ENCODE results near the gene SNX24. TPM values are rescaled to one million over a fixed set of nuclear protein-coding genes. Genes with fewer than 3 reads are reported as not detected.

Gene SNX24
- total and polyA plus RNA-seq, 2 experiments from 2014 or later, result 18.0 to 27.5 TPM

DNA sequence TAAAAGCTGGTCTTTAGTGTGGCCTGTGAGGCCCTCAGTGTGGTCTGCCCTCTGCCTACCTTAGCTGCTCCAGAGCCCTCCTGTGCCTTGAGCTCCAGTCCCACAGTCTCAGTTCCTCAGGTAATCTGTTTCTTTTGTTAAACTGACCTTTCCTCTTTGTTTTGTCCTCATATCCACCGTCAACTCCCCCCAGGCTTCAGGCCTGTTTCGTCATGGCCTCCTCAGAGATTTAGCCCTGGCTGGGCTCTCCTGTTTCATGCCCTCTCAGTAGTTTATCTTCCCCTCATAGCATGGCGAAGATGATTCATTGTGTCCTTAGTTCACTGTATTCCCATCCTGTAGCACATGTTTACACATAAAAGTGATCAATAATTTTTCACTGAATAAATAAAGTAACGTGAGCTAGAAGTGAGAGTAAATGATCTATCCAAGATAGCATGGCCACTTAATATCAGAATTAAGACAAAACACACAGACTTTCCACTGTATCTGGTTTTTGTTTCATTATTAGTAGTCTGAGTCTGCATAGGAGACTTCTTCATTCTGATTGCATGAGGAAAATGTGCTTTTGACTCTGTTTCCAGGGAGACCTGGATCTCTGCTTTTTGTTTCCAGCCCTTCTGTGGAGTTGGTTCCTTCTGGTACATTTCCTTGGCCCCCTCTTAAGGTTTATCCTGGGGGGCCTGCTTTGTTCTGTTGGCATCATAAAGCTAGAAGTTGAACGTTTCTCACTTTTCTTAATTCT lies 70.5 kb downstream of the SNX24 start (continued):
- TF ChIP-seq, protein P1, sequence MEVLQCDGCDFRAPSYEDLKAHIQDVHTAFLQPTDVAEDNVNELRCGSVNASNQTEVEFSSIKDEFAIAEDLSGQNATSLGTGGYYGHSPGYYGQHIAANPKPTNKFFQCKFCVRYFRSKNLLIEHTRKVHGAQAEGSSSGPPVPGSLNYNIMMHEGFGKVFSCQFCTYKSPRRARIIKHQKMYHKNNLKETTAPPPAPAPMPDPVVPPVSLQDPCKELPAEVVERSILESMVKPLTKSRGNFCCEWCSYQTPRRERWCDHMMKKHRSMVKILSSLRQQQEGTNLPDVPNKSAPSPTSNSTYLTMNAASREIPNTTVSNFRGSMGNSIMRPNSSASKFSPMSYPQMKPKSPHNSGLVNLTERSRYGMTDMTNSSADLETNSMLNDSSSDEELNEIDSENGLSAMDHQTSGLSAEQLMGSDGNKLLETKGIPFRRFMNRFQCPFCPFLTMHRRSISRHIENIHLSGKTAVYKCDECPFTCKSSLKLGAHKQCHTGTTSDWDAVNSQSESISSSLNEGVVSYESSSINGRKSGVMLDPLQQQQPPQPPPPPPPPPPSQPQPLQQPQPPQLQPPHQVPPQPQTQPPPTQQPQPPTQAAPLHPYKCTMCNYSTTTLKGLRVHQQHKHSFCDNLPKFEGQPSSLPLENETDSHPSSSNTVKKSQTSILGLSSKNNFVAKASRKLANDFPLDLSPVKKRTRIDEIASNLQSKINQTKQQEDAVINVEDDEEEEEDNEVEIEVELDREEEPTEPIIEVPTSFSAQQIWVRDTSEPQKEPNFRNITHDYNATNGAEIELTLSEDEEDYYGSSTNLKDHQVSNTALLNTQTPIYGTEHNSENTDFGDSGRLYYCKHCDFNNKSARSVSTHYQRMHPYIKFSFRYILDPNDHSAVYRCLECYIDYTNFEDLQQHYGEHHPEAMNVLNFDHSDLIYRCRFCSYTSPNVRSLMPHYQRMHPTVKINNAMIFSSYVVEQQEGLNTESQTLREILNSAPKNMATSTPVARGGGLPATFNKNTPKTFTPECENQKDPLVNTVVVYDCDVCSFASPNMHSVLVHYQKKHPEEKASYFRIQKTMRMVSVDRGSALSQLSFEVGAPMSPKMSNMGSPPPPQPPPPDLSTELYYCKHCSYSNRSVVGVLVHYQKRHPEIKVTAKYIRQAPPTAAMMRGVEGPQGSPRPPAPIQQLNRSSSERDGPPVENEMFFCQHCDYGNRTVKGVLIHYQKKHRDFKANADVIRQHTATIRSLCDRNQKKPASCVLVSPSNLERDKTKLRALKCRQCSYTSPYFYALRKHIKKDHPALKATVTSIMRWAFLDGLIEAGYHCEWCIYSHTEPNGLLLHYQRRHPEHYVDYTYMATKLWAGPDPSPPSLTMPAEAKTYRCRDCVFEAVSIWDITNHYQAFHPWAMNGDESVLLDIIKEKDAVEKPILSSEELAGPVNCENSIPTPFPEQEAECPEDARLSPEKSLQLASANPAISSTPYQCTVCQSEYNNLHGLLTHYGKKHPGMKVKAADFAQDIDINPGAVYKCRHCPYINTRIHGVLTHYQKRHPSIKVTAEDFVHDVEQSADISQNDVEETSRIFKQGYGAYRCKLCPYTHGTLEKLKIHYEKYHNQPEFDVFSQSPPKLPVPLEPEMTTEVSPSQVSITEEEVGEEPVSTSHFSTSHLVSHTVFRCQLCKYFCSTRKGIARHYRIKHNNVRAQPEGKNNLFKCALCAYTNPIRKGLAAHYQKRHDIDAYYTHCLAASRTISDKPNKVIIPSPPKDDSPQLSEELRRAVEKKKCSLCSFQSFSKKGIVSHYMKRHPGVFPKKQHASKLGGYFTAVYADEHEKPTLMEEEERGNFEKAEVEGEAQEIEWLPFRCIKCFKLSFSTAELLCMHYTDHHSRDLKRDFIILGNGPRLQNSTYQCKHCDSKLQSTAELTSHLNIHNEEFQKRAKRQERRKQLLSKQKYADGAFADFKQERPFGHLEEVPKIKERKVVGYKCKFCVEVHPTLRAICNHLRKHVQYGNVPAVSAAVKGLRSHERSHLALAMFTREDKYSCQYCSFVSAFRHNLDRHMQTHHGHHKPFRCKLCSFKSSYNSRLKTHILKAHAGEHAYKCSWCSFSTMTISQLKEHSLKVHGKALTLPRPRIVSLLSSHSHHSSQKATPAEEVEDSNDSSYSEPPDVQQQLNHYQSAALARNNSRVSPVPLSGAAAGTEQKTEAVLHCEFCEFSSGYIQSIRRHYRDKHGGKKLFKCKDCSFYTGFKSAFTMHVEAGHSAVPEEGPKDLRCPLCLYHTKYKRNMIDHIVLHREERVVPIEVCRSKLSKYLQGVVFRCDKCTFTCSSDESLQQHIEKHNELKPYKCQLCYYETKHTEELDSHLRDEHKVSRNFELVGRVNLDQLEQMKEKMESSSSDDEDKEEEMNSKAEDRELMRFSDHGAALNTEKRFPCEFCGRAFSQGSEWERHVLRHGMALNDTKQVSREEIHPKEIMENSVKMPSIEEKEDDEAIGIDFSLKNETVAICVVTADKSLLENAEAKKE (CRISPR knock-in tag; IDR thresholded peaks at IDR 0.05), result no peak
- TF ChIP-seq, protein P2, sequence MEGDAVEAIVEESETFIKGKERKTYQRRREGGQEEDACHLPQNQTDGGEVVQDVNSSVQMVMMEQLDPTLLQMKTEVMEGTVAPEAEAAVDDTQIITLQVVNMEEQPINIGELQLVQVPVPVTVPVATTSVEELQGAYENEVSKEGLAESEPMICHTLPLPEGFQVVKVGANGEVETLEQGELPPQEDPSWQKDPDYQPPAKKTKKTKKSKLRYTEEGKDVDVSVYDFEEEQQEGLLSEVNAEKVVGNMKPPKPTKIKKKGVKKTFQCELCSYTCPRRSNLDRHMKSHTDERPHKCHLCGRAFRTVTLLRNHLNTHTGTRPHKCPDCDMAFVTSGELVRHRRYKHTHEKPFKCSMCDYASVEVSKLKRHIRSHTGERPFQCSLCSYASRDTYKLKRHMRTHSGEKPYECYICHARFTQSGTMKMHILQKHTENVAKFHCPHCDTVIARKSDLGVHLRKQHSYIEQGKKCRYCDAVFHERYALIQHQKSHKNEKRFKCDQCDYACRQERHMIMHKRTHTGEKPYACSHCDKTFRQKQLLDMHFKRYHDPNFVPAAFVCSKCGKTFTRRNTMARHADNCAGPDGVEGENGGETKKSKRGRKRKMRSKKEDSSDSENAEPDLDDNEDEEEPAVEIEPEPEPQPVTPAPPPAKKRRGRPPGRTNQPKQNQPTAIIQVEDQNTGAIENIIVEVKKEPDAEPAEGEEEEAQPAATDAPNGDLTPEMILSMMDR (conservative IDR thresholded peaks at IDR 0.05; ENCODE audit: low read depth in 2 of 2), result no peak

DNA sequence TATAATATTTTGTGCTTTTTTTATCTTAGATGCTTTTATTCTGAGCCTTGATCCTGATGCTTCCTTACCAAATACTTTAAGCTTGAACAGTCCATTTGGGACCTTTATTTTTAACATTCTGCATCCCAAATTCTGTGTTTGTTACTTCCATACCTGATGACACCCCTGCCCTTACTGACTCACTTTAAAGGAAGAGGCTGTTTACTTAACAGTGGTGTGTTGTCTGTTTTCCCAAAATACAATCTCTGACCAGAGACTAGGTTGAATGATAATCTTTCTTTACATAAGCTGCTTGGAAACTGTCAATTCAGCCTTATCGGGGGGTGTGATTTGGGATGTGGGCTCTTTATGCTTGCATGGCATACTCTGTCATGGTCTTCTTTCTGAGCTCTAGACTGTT lies 71.1 kb downstream of the SNX24 start:
- Histone ChIP-seq H3K27me3 (ENCODE audit: insufficient read depth) (no peaks in the 10 kb centered on the region), H3K36me3 (ENCODE audit: insufficient read depth) (no peaks in the 10 kb centered on the region), H3K27ac (ENCODE audit: low read depth) (no peak overlapping the region), H2AFZ (no peak overlapping the region), H3K79me2 (replicated peaks; ENCODE audit: insufficient read depth) (peaks cover 3% of the 10 kb centered on the region; the same call in 1 of the 2 replicates), H3K4me1 (ENCODE audit: insufficient read depth) (peaks cover 20% of the 10 kb centered on the region), H4K20me1 (replicated peaks; ENCODE audit: insufficient read depth) (no peaks in the 10 kb centered on the region), H3K9me2 (ENCODE audit: insufficient read depth) (no peaks in the 10 kb centered on the region), H3F3A (replicated peaks; ENCODE audit: low read depth) (no peaks in the 10 kb centered on the region), H3K4me2 (no peak overlapping the region), H3K4me3 (no peak overlapping the region)
- peaks cover 14% of the 10 kb centered on the region; the same call in 2 of the 3 replicates for H3K9me3 Mint-ChIP-seq
- H3K36me3 Mint-ChIP-seq (ENCODE audit: low read depth), result peaks cover 15% of the 10 kb centered on the region; the same call in 2 of the 3 replicates
- H3K4me1 Mint-ChIP-seq, result peaks cover 24% of the 10 kb centered on the region
- no peak for TF ChIP-seq EZH2phosphoT487 (IDR thresholded peaks at IDR 0.05; ENCODE audit: unreplicated experiment)
- H3K27ac Mint-ChIP-seq, result no peak overlapping the region
- DNase-seq (ENCODE audit: low spot score) (no peak), ATAC-seq (no peak)
- no peak overlapping the region for H3K4me3 Mint-ChIP-seq
- H3K27me3 Mint-ChIP-seq (ENCODE audit: insufficient read depth, low read depth, poor library complexity), result peaks cover 6% of the 10 kb centered on the region

All from GM23338 (cell line).